WTC11 (cell line): Measurements from ENCODE around the gene TMC1.

Experiments used
- AFF4 ChIP-seq: sonication (generic); formaldehyde crosslinking; IDR thresholded peaks from 2 replicates; pipeline ENCODE4 v1.8.1; 2023; ENCODE audit warnings: mild to moderate bottlenecking, missing genetic modification reagents, borderline replicate concordance
- ATF2 ChIP-seq: sonication (generic); formaldehyde crosslinking; IDR thresholded peaks from 2 replicates; pipeline ENCODE4 v1.8.1; 2022; ENCODE audit warnings: low read depth, missing genetic modification reagents, borderline replicate concordance
- CTCF ChIP-seq: fragments of 200-600 bp; IDR thresholded peaks from 2 replicates; pipeline ENCODE4 v1.8.0; 2022; ENCODE audit warnings: antibody characterized with exemption
- FOXP1 ChIP-seq: sonication (generic); formaldehyde crosslinking; IDR thresholded peaks from 2 replicates; pipeline ENCODE4 v1.8.0; 2022; ENCODE audit warnings: missing genetic modification reagents, mild to moderate bottlenecking, moderate library complexity, borderline replicate concordance
- HMGA2 ChIP-seq: fragments of 250-450 bp; sonication (Bioruptor Pico); IDR thresholded peaks from 2 replicates; pipeline ENCODE4 v1.4.0; 2021; ENCODE audit warnings: mild to moderate bottlenecking, moderate library complexity
- JUN ChIP-seq: sonication (generic); formaldehyde crosslinking; IDR thresholded peaks from 2 replicates; pipeline ENCODE4 v1.8.0; 2023; ENCODE audit warnings: mild to moderate bottlenecking, missing genetic modification reagents
- NFYB ChIP-seq: sonication (generic); formaldehyde crosslinking; conservative IDR thresholded peaks from 2 replicates; pipeline ENCODE4 v1.8.0; 2022; ENCODE audit warnings: low read depth, missing genetic modification reagents
- RELA ChIP-seq: sonication (generic); formaldehyde crosslinking; IDR thresholded peaks from 2 replicates; pipeline ENCODE4 v1.8.1; 2022; ENCODE audit warnings: missing genetic modification reagents, mild to moderate bottlenecking, borderline replicate concordance
- SMAD3 ChIP-seq: sonication (generic); formaldehyde crosslinking; IDR thresholded peaks from 2 replicates; pipeline ENCODE4 v1.8.0; 2022; ENCODE audit warnings: missing genetic modification reagents, mild to moderate bottlenecking, borderline replicate concordance
- USF1 ChIP-seq: sonication (generic); formaldehyde crosslinking; IDR thresholded peaks from 2 replicates; pipeline ENCODE4 v1.8.0; 2022; ENCODE audit warnings: mild to moderate bottlenecking, missing genetic modification reagents
- USF2 ChIP-seq: sonication (generic); formaldehyde crosslinking; IDR thresholded peaks from 2 replicates; pipeline ENCODE4 v1.8.1; 2023; ENCODE audit warnings: mild to moderate bottlenecking, missing genetic modification reagents, moderate library complexity
- ZBTB21 ChIP-seq: sonication (generic); formaldehyde crosslinking; IDR thresholded peaks from 2 replicates; pipeline ENCODE4 v1.8.1; 2023; ENCODE audit warnings: mild to moderate bottlenecking, missing genetic modification reagents, borderline replicate concordance

GRCh38 chr9:72826996-72827949 lies 305.9 kb downstream of the TMC1 start:
- TF ChIP-seq AFF4 (CRISPR knock-in tag) (no peak), USF2 (CRISPR knock-in tag) (no peak), SMAD3 (CRISPR knock-in tag) (no peak), CTCF (no peak), FOXP1 (no peak), JUN (CRISPR knock-in tag) (no peak), HMGA2 (CRISPR knock-in tag) (no peak), ZBTB21 (CRISPR knock-in tag) (no peak), RELA (CRISPR knock-in tag) (no peak), USF1 (CRISPR knock-in tag) (no peak), ATF2 (no peak), NFYB (CRISPR knock-in tag) (no peak)
